Activated CD4-positive, alpha-beta T cell treated with anti-CD3 and anti-CD28 coated beads for 36 hours (primary cell): ENCODE data around the gene MTSS2. TPM values are rescaled to one million over a fixed set of nuclear protein-coding genes. Genes with fewer than 3 reads are reported as not detected.

Source experiments
- ATAC-seq: fragments of 200-7000 bp; cut with Tn5 transposase; one replicate; pipeline ENCODE4 v1.10.0; 2021; ENCODE audit warnings: mild to moderate bottlenecking, moderate library complexity
- CTCF ChIA-PET: fragments of 350-600 bp; sonication (Branson Sonifier 250); formaldehyde crosslinking; loops from one replicate; lab custom pipeline; 2021; ENCODE audit warnings: antibody characterized with exemption; lab: Charles Lee
- POLR2A ChIA-PET: fragments of 350-600 bp; sonication (Branson Sonifier 250); formaldehyde crosslinking; loops from one replicate; lab custom pipeline; 2021; ENCODE audit warnings: antibody characterized with exemption, inconsistent platforms; lab: Charles Lee
- DNase-seq: peaks from one replicate; pipeline ENCODE4 v3.0.0-alpha.2; 2020
- H3K27ac Mint-ChIP-seq: one replicate; pipeline ENCODE4 v1.8.0; 2021; ENCODE audit warnings: mixed read lengths
- H3K27me3 Mint-ChIP-seq: one replicate; pipeline ENCODE4 v1.8.0; 2021; ENCODE audit warnings: mixed read lengths
- H3K36me3 Mint-ChIP-seq: one replicate; pipeline ENCODE4 v1.8.0; 2021; ENCODE audit warnings: low read depth, mixed read lengths
- H3K4me1 Mint-ChIP-seq: one replicate; pipeline ENCODE4 v1.8.0; 2021; ENCODE audit warnings: mixed read lengths
- H3K4me3 Mint-ChIP-seq: one replicate; pipeline ENCODE4 v1.8.0; 2021; ENCODE audit warnings: mild to moderate bottlenecking, moderate library complexity, mixed read lengths
- H3K9me3 Mint-ChIP-seq: one replicate; pipeline ENCODE4 v1.8.0; 2021; ENCODE audit warnings: low read depth, mixed read lengths
- intact Hi-C, 2 experiments: fragments of 100-400 bp; cut with DNase I in 1 of 2; cut with micrococcal nuclease in 1 of 2; formaldehyde crosslinking; loops; one replicate each; pipeline versions ENCODE4 v1.14.2 to v1.15.1; 2022 to 2024; cut with DNase I, micrococcal nuclease
- total RNA-seq, 2 experiments: library from RNA; stranded (reverse); gene quantifications; one replicate each; pipeline ENCODE4 v1.2.3, GENCODE V29; 2021

The MTSS2 gene
- total RNA-seq, 2 experiments from 2014 or later, result 1.6 to 3.5 TPM

DNA sequence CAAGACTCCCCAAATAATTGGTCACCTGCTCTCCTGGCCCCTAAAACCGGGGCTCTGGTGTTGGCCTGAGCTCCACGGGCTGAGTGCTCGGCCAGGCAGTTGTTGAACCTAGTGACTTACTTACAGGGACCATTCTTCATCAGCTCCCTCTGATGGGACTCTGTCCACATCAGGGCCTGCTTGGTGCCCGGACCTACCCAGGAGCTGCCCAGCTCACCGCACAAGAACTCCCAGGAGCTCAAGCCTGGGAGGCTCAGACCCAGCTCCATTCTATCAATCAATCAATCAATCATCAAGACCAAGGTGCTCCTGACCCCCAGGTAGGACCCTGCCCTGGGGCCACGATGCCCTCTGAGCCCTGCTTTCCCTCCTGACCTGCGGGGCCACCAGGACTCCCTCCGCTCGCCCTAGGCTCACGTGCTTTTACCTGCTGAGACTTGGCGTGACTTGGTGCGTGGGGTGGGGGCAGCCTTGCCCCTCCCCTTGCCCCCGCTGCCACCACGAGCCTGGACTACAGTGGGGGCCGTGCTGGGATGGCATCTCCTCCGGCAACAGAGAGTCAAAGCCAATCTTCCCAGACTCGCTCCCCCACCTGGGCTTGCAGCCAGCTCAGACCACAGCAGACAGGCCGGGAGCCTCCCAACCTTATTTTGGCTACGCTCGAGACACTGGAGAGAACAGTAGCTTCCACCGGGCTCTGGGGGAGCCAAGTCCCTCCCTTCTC is 23.8 kb downstream of the MTSS2 start:
- ATAC-seq (no peak), DNase-seq (no peak)
- Mint-ChIP-seq H3K4me1 (no peaks in the 10 kb centered on the region), H3K27me3 (no peaks in the 10 kb centered on the region), H3K36me3 (no peaks in the 10 kb centered on the region), H3K4me3 (no peak overlapping the region), H3K27ac (no peak overlapping the region), H3K9me3 (no peaks in the 10 kb centered on the region)
- intact Hi-C loops, result no loop called here
- ChIA-PET CTCF (interaction anchor here (1.3 kb wide), 2 partner anchors 8 to 108 kb away, joined by 5 to 8 read pairs; no protein-coding TSS in a partner anchor), POLR2A (no interaction called here)

DNA sequence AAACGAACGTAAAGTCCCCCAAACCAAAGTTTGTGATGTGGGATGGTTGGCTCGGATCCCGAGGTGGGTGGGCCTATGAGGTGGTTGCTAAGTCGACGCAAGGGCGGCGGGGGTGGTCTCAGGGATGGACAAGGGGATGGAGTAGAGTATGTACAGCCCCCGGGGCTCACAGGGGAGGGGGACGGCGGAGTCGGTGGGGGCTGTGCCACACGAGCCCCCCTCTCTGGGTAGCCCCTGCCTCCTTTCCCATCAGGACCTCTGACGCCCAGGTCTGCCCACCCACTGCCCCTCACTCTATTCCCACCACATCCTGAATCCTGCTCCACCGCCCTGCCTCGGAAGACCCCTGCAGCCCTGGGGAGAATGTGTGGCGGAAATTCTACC is 24.3 kb downstream of the MTSS2 start:
- H3K27ac Mint-ChIP-seq, result no peak overlapping the region
- H3K9me3 Mint-ChIP-seq, result no peaks in the 10 kb centered on the region
- ATAC-seq (no peak), DNase-seq (no peak)
- H3K4me1 Mint-ChIP-seq, result no peaks in the 10 kb centered on the region
- H3K36me3 Mint-ChIP-seq, result no peaks in the 10 kb centered on the region
- intact Hi-C loops, result no loop called here
- POLR2A ChIA-PET, result no interaction called here
- no peaks in the 10 kb centered on the region for H3K27me3 Mint-ChIP-seq
- CTCF ChIA-PET, result no interaction called here
- no peak overlapping the region for H3K4me3 Mint-ChIP-seq

DNA sequence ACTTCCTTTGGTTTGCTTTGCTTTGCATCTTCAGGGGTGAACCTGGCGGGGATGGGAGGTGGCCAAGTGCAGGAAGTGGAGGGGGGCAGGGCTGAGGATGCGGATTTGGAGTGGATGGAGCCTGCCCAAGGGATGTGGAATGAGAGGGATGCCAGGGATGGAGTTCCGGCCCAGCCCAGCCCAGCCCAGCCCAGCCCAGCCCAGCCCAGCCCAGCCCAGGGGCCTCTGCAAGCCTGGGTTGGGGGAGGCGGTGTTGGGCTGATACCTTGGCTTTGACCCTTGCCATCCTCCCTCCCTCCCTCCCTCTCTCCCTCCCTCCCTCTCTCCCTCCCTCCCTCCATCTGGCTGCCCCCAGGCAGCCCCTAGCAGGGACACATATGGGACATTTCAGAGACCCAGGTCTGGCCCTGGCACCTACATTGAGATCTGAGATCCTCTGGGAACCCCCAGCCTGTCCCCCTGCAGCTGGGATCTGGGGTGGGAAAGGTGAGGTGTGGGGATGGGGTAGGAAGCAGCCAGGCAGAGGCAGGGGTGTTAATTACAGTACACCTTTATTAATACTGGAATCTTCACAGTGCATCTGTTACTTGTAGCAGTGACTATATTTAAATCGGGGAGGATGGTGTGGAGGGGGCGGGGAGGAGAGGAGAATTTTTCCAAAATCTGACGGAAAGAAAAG is 25.0 kb downstream of the MTSS2 start:
- no peak for ATAC-seq
- H3K9me3 Mint-ChIP-seq, result no peaks in the 10 kb centered on the region
- CTCF ChIA-PET, result interaction anchor here (0.8 kb wide), 1 partner anchor 111 kb away, joined by 3 read pairs; no protein-coding TSS in a partner anchor
- no peak overlapping the region for H3K27ac Mint-ChIP-seq
- POLR2A ChIA-PET, result no interaction called here
- DNase-seq, result no peak
- no peaks in the 10 kb centered on the region for H3K4me1 Mint-ChIP-seq
- H3K4me3 Mint-ChIP-seq, result no peak overlapping the region
- no peaks in the 10 kb centered on the region for H3K27me3 Mint-ChIP-seq
- intact Hi-C loops, result no loop called here
- no peaks in the 10 kb centered on the region for H3K36me3 Mint-ChIP-seq

DNA sequence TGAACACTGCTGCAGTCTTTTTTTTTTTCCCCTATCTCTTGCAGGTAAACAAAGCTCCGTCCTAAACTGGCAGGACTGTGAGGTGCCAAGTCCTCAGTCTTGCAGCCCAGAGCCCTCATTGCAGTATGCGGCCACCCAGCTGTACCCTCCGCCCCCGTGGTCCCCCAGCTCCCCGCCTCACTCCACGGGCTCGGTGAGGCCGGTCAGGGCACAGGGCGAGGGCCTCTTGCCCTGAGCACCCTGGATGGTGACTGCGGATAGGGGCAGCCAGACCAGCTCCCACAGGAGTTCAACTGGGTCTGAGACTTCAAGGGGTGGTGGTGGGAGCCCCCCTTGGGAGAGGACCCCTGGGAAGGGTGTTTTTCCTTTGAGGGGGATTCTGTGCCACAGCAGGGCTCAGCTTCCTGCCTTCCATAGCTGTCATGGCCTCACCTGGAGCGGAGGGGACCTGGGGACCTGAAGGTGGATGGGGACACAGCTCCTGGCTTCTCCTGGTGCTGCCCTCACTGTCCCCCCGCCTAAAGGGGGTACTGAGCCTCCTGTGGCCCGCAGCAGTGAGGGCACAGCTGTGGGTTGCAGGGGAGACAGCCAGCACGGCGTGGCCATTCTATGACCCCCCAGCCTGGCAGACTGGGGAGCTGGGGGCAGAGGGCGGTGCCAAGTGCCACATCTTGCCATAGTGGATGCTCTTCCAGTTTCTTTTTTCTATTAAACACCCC is 25.7 kb downstream of the MTSS2 start:
- Mint-ChIP-seq H3K4me1 (no peaks in the 10 kb centered on the region), H3K27ac (no peak overlapping the region), H3K27me3 (no peaks in the 10 kb centered on the region), H3K36me3 (no peaks in the 10 kb centered on the region), H3K9me3 (no peaks in the 10 kb centered on the region), H3K4me3 (no peak overlapping the region)
- intact Hi-C loops, result loop anchor here (10.0 kb wide), 2 partner anchors 495 to 865 kb away; no protein-coding TSS in a partner anchor
- no peak for DNase-seq
- ChIA-PET CTCF (interaction anchor here (0.6 to 0.9 kb wide), 3 partner anchors 16 to 111 kb away, joined by 3 read pairs; no protein-coding TSS in a partner anchor), POLR2A (no interaction called here)
- no peak for ATAC-seq

DNA sequence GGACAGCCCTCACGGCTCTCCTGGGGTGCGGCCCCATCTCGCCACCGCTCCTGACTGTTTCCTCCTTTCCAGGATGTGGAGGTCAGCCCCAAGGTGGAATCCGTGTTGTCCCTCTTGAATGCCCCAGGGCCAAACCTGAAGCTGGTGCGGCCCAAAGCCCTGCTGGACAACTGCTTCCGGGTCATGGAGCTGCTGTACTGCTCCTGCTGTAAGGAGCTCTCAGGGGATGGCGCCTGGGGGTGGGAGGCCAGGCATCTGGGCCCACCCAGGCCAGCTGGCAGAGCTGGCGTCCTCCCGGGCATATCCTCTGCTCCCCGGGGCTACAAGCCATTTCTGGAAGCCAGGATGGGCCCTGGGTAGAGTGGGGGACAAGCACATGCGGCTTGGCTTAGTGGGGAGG is 26.3 kb downstream of the MTSS2 start:
- intact Hi-C loops, result loop anchor here (10.0 kb wide), 2 partner anchors 495 to 865 kb away; no protein-coding TSS in a partner anchor
- Mint-ChIP-seq H3K27me3 (no peaks in the 10 kb centered on the region), H3K9me3 (no peaks in the 10 kb centered on the region), H3K27ac (no peak overlapping the region), H3K4me1 (no peaks in the 10 kb centered on the region), H3K4me3 (no peak overlapping the region), H3K36me3 (no peaks in the 10 kb centered on the region)
- ChIA-PET POLR2A (no interaction called here), CTCF (interaction anchor here (0.6 to 0.9 kb wide), 4 partner anchors 17 to 116 kb away, joined by 3 read pairs; no protein-coding TSS in a partner anchor)
- no peak for DNase-seq
- ATAC-seq, result no peak

DNA sequence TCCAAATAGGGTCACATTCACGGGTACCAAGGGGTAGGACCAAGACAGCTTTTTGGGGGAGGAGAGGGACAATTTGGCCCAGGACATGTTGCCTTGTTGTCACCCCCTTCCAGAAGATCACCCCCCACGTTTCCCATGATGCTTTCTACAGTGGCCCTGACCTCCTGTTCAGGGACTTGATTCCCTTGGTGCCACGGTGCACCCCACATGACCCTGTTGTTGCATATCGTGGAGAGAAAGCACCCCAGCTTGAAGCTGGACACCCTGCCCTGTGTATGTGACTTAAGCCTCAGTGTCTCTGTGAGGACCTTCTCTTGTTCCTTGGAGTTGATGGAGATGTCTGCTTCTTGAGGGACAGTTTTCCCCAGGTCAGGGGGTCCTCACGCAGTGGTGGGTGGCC is 26.9 kb downstream of the MTSS2 start:
- CTCF ChIA-PET, result interaction anchor here (0.7 to 0.9 kb wide), 2 partner anchors 17 to 117 kb away, joined by 3 read pairs; no protein-coding TSS in a partner anchor
- POLR2A ChIA-PET, result interaction anchor here (0.6 kb wide), 1 partner anchor 138 kb away, joined by 3 read pairs; no protein-coding TSS in a partner anchor
- DNase-seq, result no peak
- no peak overlapping the region for H3K4me3 Mint-ChIP-seq
- no peaks in the 10 kb centered on the region for H3K9me3 Mint-ChIP-seq
- intact Hi-C loops, result loop anchor here (10.0 kb wide), 2 partner anchors 494 to 864 kb away; no protein-coding TSS in a partner anchor
- ATAC-seq, result no peak
- no peaks in the 10 kb centered on the region for H3K36me3 Mint-ChIP-seq
- no peaks in the 10 kb centered on the region for H3K27me3 Mint-ChIP-seq
- H3K4me1 Mint-ChIP-seq, result peaks cover under 1% of the 10 kb centered on the region
- H3K27ac Mint-ChIP-seq, result no peak overlapping the region

DNA sequence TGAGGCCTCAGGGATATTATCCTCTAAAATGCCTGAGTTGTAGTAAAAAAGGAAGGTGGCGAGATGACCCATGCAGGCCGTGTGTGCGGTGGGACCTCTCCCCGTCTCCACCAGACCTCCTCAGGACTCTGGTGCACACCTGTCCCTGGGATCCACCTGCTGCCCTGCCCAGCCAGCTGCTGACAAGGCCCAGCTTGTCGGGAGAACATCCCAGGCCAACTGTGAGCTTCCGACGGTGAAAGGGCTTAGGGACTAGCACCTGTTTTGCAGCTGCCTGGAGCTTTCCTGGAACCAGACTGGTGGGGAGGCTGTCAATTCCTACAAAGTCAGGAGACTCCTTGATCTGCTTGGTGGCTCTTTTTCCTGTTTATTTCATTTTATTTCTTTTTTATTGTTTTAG is 27.9 kb downstream of the MTSS2 start:
- Mint-ChIP-seq H3K36me3 (no peaks in the 10 kb centered on the region), H3K9me3 (no peaks in the 10 kb centered on the region), H3K27me3 (no peaks in the 10 kb centered on the region), H3K4me1 (peaks cover 4% of the 10 kb centered on the region), H3K4me3 (no peak overlapping the region), H3K27ac (no peak overlapping the region)
- ChIA-PET CTCF (interaction anchor here (0.7 kb wide), 1 partner anchor 1215 kb away, joined by 3 read pairs; no protein-coding TSS in a partner anchor), POLR2A (no interaction called here)
- DNase-seq, result no peak
- no peak for ATAC-seq
- intact Hi-C loops, result loop anchor here (10.0 kb wide), 2 partner anchors 493 to 863 kb away; no protein-coding TSS in a partner anchor

DNA sequence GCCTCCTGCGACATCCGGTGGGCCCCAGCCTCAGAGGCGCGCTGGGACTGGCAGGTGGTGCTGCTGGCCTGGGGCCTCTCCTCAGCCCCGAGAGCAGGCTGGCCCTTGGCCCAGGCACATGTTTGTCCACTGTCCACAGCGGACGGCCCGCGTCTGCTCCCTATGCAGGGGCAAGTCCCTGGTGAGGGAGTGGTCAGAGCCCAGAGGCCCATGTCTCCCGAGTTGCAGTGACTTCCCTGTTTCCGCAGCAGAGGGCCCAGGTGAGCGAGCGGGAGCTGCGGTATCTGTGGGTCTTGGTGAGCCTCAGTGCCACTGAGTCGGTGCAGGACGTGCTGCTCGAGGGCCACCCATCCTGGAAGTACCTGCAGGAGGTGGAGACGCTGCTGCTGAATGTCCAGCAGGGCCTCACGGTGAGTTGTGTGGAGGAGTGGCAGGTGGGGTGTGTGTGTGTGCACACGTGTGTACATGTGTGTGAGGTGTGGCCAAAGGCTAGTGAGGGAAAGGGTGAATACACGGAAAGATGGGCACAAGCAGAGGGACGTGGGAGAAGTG is 29.1 kb downstream of the MTSS2 start:
- H3K9me3 Mint-ChIP-seq, result no peaks in the 10 kb centered on the region

DNA sequence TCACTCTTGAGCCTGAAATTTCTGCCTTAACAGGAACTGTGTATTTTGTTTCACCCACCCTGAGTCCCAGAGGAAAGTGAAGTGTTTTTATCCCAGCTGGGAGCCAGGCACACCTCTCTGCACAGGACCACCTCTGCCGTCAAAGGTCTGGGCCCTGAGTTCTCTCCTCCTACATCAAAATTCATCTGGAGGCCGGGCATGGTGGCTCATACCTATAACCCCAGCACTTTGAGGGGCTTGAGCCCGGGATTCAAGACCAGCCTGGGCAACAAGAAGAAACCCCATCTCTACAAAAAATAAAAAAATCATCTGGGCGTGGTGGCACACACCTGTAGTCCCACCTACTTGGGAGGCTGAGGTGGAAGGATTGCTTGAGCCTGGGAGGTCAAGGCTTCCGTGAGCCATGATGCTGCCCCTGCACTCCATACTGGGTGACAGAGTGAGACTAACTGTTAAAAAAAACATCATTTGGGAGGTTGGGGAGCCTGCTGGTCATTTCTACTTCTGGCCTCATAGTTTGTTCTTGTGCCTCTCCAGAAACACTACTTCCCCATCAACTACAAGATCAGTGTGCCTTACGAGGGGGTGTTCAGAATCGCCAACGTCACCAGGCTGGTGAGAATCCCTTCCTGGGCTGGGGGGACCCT is 29.7 kb downstream of the MTSS2 start:
- no peaks in the 10 kb centered on the region for H3K27me3 Mint-ChIP-seq
- DNase-seq, result no peak
- no peaks in the 10 kb centered on the region for H3K36me3 Mint-ChIP-seq
- H3K27ac Mint-ChIP-seq, result no peak overlapping the region
- ATAC-seq, result no peak
- H3K4me3 Mint-ChIP-seq, result no peak overlapping the region
- ChIA-PET CTCF (interaction anchor here (0.9 kb wide), 1 partner anchor 115 kb away, joined by 5 read pairs; no protein-coding TSS in a partner anchor), POLR2A (no interaction called here)
- peaks cover 4% of the 10 kb centered on the region for H3K4me1 Mint-ChIP-seq
- H3K9me3 Mint-ChIP-seq, result no peaks in the 10 kb centered on the region
- intact Hi-C loops, result loop anchor here (10.0 kb wide), 2 partner anchors 491 to 861 kb away; no protein-coding TSS in a partner anchor

More for the DNA sequence above, 29.1 kb downstream of the MTSS2 start:
- Mint-ChIP-seq H3K36me3 (no peaks in the 10 kb centered on the region), H3K4me3 (no peak overlapping the region), H3K27ac (no peak overlapping the region), H3K27me3 (no peaks in the 10 kb centered on the region), H3K4me1 (peaks cover 4% of the 10 kb centered on the region)
- DNase-seq (no peak), ATAC-seq (no peak)
- ChIA-PET POLR2A (no interaction called here), CTCF (no interaction called here)
- intact Hi-C loops, result loop anchor here (10.0 kb wide), 2 partner anchors 492 to 862 kb away; no protein-coding TSS in a partner anchor
